ENCODE results near the gene PAX8. TPM values are rescaled to one million over a fixed set of nuclear protein-coding genes. Genes with fewer than 3 reads are reported as not detected.

Gene PAX8
- total and polyA plus RNA-seq, 2 of the 13 experiments (the other 11 are each of a cell fraction or from before 2014, with no cell fraction given) = 1.5 to 8.8 TPM

DNA sequence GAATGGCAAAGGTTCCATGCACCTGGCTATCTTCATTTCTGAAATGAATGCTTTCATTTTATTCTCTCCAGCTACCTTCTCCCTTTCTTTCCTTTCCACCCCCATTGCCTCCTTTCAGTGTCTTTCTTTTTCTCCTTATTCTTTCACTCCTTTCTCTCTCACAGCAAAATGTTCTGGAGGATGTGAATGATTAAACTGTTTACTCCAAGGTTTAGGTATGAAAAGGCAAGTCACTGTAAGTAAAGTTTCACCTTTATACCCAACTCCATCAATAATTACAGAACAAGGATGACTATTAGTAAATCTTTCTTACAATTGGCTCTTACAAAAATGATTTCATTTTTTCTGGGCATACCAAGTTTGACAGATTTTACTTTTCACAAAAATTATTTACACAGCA, 4.3 kb downstream of the PAX8 start (continued):
- TF ChIP-seq, protein P1, sequence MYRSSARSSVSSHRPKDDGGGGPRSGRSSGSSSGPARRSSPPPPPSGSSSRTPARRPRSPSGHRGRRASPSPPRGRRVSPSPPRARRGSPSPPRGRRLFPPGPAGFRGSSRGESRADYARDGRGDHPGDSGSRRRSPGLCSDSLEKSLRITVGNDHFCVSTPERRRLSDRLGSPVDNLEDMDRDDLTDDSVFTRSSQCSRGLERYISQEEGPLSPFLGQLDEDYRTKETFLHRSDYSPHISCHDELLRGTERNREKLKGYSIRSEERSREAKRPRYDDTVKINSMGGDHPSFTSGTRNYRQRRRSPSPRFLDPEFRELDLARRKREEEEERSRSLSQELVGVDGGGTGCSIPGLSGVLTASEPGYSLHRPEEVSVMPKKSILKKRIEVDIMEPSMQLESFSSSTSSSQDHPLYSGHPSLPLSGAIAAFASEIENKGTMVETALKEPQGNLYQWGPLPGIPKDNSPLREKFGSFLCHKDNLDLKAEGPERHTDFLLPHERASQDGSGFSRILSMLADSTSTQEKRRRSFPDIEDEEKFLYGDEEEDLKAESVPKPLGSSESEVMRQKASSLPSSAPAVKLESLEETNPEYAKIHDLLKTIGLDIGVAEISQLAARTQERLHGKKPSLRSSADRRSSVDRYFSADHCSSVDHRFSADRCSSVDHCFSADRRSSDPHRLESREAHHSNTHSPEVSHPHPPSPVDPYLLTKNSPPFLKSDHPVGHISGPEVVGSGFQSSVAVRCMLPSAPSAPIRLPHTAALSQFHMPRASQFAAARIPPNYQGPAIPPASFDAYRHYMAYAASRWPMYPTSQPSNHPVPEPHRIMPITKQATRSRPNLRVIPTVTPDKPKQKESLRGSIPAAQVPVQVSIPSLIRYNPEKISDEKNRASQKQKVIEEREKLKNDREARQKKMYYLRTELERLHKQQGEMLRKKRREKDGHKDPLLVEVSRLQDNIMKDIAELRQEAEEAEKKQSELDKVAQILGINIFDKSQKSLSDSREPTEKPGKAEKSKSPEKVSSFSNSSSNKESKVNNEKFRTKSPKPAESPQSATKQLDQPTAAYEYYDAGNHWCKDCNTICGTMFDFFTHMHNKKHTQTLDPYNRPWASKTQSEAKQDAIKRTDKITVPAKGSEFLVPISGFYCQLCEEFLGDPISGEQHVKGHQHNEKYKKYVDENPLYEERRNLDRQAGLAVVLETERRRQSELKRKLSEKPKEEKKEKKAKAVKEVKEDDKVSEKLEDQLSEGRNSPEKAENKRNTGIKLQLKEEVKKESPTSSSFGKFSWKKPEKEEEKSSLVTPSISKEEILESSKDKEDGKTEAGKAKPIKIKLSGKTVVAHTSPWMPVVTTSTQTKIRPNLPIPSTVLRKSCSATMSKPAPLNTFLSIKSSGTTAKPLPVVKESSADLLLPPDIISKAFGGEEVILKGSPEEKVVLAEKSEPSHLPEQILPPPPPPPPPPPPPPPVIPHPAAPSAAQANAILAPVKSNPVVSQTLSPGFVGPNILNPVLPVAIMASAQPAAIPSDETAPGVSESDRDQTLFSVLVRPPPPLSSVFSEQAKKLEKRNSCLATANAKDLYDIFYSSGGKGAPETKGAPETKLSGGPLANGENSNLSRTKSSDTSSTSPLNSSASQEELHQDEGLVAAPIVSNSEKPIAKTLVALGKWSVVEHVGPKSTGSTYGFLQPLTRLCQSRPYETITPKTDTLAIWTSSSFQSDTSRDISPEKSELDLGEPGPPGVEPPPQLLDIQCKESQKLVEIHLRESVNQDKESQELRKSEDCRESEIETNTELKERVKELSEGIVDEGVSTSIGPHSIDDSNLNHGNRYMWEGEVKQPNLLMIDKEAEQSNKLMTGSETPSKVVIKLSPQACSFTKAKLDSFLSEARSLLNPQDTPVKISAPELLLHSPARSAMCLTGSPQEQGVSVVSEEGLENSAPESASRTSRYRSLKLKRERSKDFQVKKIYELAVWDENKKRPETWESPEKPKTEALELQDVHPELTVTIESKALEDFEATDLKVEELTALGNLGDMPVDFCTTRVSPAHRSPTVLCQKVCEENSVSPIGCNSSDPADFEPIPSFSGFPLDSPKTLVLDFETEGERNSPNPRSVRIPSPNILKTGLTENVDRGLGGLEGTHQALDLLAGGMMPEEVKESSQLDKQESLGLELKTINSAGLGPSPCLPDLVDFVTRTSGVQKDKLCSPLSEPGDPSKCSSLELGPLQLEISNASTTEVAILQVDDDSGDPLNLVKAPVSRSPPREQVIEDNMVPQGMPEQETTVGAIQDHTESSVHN (CRISPR knock-in tag; IDR thresholded peaks at IDR 0.05) = no peak
- TF ChIP-seq ZNF777 (CRISPR knock-in tag; IDR thresholded peaks at IDR 0.05) (no peak), ZNF607 (CRISPR knock-in tag; IDR thresholded peaks at IDR 0.05; ENCODE audit: borderline replicate concordance) (no peak), POGZ (CRISPR knock-in tag; IDR thresholded peaks at IDR 0.05) (no peak), ZNF605 (CRISPR knock-in tag; IDR thresholded peaks at IDR 0.05) (no peak), AKAP8 (CRISPR knock-in tag; IDR thresholded peaks at IDR 0.05) (no peak), ZFP62 (CRISPR knock-in tag; IDR thresholded peaks at IDR 0.05) (no peak)
- TF ChIP-seq, protein P2, sequence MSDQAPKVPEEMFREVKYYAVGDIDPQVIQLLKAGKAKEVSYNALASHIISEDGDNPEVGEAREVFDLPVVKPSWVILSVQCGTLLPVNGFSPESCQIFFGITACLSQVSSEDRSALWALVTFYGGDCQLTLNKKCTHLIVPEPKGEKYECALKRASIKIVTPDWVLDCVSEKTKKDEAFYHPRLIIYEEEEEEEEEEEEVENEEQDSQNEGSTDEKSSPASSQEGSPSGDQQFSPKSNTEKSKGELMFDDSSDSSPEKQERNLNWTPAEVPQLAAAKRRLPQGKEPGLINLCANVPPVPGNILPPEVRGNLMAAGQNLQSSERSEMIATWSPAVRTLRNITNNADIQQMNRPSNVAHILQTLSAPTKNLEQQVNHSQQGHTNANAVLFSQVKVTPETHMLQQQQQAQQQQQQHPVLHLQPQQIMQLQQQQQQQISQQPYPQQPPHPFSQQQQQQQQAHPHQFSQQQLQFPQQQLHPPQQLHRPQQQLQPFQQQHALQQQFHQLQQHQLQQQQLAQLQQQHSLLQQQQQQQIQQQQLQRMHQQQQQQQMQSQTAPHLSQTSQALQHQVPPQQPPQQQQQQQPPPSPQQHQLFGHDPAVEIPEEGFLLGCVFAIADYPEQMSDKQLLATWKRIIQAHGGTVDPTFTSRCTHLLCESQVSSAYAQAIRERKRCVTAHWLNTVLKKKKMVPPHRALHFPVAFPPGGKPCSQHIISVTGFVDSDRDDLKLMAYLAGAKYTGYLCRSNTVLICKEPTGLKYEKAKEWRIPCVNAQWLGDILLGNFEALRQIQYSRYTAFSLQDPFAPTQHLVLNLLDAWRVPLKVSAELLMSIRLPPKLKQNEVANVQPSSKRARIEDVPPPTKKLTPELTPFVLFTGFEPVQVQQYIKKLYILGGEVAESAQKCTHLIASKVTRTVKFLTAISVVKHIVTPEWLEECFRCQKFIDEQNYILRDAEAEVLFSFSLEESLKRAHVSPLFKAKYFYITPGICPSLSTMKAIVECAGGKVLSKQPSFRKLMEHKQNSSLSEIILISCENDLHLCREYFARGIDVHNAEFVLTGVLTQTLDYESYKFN (CRISPR knock-in tag; conservative IDR thresholded peaks at IDR 0.05) = no peak
